Hepatocyte (in vitro differentiated cells): ENCODE results near the gene UBE2D2. TPM values are rescaled to one million over a fixed set of nuclear protein-coding genes. Genes with fewer than 3 reads are reported as not detected.

Experiments used
- DNase-seq: peaks from one replicate; pipeline ENCODE4 v3.0.0-alpha.2; 2016; ENCODE audit warnings: low spot score
- H2AFZ ChIP-seq: fragments of 200-600 bp; sonication (generic); 2 replicates; pipeline ENCODE4 v1.6.0; 2016; ENCODE audit warnings: antibody characterized with exemption, mild to moderate bottlenecking
- H3K27ac ChIP-seq: fragments of 200-600 bp; sonication (generic); 2 replicates; pipeline ENCODE4 v1.5.1; 2016; ENCODE audit warnings: mild to moderate bottlenecking
- H3K27me3 ChIP-seq: fragments of 200-600 bp; sonication (generic); 2 replicates; pipeline ENCODE4 v1.6.1; 2016
- H3K36me3 ChIP-seq: fragments of 200-600 bp; sonication (generic); replicated peaks from 2 replicates; pipeline ENCODE4 v1.5.1; 2016; ENCODE audit warnings: low read depth; ENCODE audit not compliant: insufficient read depth
- H3K4me1 ChIP-seq: fragments of 200-600 bp; sonication (generic); 2 replicates; pipeline ENCODE4 v1.5.1; 2016; ENCODE audit warnings: mild to moderate bottlenecking, moderate library complexity; ENCODE audit not compliant: insufficient read depth
- H3K4me2 ChIP-seq: fragments of 200-600 bp; sonication (generic); 2 replicates; pipeline ENCODE4 v1.6.0; 2016
- H3K4me3 ChIP-seq: fragments of 200-600 bp; sonication (generic); 2 replicates; pipeline ENCODE4 v1.5.1; 2016; ENCODE audit warnings: mild to moderate bottlenecking
- H3K79me2 ChIP-seq: fragments of 200-600 bp; sonication (generic); 2 replicates; pipeline ENCODE4 v1.6.0; 2017; ENCODE audit warnings: mild to moderate bottlenecking
- H3K9me2 ChIP-seq: fragments of 200-600 bp; sonication (generic); replicated peaks from 2 replicates; pipeline ENCODE4 v1.6.0; 2017; ENCODE audit warnings: mild to moderate bottlenecking; ENCODE audit not compliant: insufficient read depth
- H3K9me3 ChIP-seq: fragments of 200-600 bp; sonication (generic); 2 replicates; pipeline ENCODE4 v1.5.1; 2016; ENCODE audit warnings: low read depth, mild to moderate bottlenecking
- H4K20me1 ChIP-seq: fragments of 200-600 bp; sonication (generic); 2 replicates; pipeline ENCODE4 v1.6.0; 2016; ENCODE audit warnings: mild to moderate bottlenecking; ENCODE audit not compliant: insufficient read depth, poor library complexity, severe bottlenecking
- EZH2 ChIP-seq: fragments of 200-600 bp; sonication (generic); IDR thresholded peaks from 2 replicates; pipeline ENCODE4 v1.6.1; 2016; ENCODE audit warnings: antibody characterized with exemption, mild to moderate bottlenecking, borderline replicate concordance
- EZH2phosphoT487 ChIP-seq: fragments of 200-600 bp; sonication (generic); IDR thresholded peaks from one replicate; pipeline ENCODE4 v1.6.1; 2018; ENCODE audit warnings: antibody characterized with exemption, mild to moderate bottlenecking, low read depth, moderate library complexity; ENCODE audit not compliant: unreplicated experiment, severe bottlenecking
- WGBS: methylation state at CpG from one replicate; pipeline ENCODE4 v1.1.6; 2016; ENCODE audit warnings: low lambda C conversion rate; ENCODE audit errors: missing lambda C conversion rate; 5-methylcytosine and 5-hydroxymethylcytosine counted together
- polyA plus RNA-seq: library from polyadenylated mRNA; unstranded; fragments of >200 nt; fragmentation: Nextera tagmentation; extraction: Ambion mirVana; gene quantifications from 2 replicates; pipeline ENCODE4 v1.2.1, GENCODE V29; 2016
- total RNA-seq: library from RNA; depleted of rRNA; stranded (reverse); fragments of >200 nt; gene quantifications from 2 replicates; pipeline ENCODE4 v1.2.3, GENCODE V29; 2014
- TF ChIP-seq, protein P1 (sequence below): fragments of 200-600 bp; sonication (generic); IDR thresholded peaks from 2 replicates; pipeline ENCODE4 v1.5.1; 2016; ENCODE audit warnings: antibody characterized with exemption, mild to moderate bottlenecking; ENCODE audit not compliant: poor library complexity

Gene UBE2D2
- total and polyA plus RNA-seq, 2 experiments from 2014 or later = 85.9 to 182 TPM

DNA sequence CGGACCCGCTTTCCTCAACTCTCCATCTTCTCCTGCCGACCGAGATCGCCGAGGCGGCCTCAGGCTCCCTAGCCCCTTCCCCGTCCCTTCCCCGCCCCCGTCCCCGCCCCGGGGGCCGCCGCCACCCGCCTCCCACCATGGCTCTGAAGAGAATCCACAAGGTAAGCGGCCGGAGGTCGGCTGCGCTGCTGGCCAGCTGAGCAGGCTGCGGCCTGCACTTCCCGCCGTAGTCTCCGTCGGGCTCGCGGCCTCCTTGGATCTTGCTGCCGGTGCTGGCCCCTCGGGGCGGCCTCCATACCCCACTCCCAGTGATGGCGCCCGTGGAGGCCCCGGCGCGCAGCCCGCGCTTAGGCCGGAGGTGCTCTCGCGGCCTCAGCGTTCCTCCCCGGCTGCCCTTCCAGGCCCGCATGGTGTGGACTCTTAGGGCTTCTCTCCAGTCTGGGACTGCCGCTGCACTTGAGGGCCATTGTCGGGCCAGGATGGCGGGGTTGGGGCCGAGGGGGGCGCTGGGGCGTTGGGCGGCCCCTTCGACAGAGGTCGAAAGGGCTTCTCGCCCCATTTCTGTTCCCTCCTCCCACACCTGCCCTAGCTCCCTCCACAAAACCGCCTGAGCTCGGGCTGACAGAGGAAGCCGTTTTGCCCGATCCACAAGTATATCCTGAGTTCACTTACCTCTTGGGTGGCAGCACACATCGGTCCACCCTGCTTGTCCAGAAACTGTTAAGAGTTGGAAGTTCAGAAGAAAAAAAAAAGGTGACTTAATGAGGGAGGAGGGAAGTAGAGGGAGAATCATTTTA, 714 bp downstream of the UBE2D2 start:
- Histone ChIP-seq H3K79me2 (peaks cover 54% of the 10 kb centered on the region), H3K27me3 (no peaks in the 10 kb centered on the region), H3K36me3 (no peaks in the 10 kb centered on the region), H3K9me2 (no peaks in the 10 kb centered on the region), H2AFZ (peak overlapping the region; percentile 58), H3K4me1 (peaks cover 35% of the 10 kb centered on the region), H3K4me2 (peak overlapping the region; percentile 86), H3K4me3 (peak overlapping the region; percentile 93), H3K27ac (peak overlapping the region; percentile 99), H4K20me1 (peaks cover 48% of the 10 kb centered on the region), H3K9me3 (no peaks in the 10 kb centered on the region)
- TF ChIP-seq EZH2phosphoT487 = no peak
- no peak for TF ChIP-seq EZH2
- TF ChIP-seq, protein P1, sequence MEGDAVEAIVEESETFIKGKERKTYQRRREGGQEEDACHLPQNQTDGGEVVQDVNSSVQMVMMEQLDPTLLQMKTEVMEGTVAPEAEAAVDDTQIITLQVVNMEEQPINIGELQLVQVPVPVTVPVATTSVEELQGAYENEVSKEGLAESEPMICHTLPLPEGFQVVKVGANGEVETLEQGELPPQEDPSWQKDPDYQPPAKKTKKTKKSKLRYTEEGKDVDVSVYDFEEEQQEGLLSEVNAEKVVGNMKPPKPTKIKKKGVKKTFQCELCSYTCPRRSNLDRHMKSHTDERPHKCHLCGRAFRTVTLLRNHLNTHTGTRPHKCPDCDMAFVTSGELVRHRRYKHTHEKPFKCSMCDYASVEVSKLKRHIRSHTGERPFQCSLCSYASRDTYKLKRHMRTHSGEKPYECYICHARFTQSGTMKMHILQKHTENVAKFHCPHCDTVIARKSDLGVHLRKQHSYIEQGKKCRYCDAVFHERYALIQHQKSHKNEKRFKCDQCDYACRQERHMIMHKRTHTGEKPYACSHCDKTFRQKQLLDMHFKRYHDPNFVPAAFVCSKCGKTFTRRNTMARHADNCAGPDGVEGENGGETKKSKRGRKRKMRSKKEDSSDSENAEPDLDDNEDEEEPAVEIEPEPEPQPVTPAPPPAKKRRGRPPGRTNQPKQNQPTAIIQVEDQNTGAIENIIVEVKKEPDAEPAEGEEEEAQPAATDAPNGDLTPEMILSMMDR = no peak
- peak; percentile 71 for DNase-seq
- 1% methylated on average over 29 of the region's 57 CpGs for WGBS

DNA sequence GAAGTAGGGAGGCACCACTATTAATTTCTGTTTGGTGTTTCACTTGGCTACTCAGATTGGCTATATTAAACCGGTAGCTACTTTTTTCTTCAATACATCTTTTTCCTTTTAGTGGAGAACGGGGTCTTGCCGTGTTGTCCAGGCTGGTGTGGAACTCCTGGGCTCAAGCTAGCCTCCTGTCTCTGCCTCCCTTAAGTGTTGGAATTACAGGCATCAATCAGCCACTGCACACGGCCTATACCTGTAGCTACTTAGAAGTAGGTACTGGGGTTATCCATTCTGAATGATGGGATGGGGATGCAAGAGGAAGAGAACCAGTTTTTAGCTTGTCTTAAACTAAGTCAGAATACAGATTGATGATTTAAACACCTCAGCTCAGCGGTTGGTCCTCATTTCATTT, 1.7 kb downstream of the UBE2D2 start:
- Histone ChIP-seq H3K4me3 (peak overlapping the region; percentile 93), H3K79me2 (peaks cover 64% of the 10 kb centered on the region), H3K4me2 (peak overlapping the region; percentile 86), H3K4me1 (peaks cover 35% of the 10 kb centered on the region), H3K27ac (peak overlapping the region; percentile 99), H2AFZ (no peak overlapping the region), H3K36me3 (no peaks in the 10 kb centered on the region), H4K20me1 (peaks cover 56% of the 10 kb centered on the region), H3K27me3 (no peaks in the 10 kb centered on the region), H3K9me2 (no peaks in the 10 kb centered on the region), H3K9me3 (no peaks in the 10 kb centered on the region)
- TF ChIP-seq, protein P1 = no peak
- TF ChIP-seq EZH2 (no peak), EZH2phosphoT487 (no peak)
- DNase-seq = no peak
- WGBS = 40% methylated on average over 5 of the region's 5 CpGs

DNA sequence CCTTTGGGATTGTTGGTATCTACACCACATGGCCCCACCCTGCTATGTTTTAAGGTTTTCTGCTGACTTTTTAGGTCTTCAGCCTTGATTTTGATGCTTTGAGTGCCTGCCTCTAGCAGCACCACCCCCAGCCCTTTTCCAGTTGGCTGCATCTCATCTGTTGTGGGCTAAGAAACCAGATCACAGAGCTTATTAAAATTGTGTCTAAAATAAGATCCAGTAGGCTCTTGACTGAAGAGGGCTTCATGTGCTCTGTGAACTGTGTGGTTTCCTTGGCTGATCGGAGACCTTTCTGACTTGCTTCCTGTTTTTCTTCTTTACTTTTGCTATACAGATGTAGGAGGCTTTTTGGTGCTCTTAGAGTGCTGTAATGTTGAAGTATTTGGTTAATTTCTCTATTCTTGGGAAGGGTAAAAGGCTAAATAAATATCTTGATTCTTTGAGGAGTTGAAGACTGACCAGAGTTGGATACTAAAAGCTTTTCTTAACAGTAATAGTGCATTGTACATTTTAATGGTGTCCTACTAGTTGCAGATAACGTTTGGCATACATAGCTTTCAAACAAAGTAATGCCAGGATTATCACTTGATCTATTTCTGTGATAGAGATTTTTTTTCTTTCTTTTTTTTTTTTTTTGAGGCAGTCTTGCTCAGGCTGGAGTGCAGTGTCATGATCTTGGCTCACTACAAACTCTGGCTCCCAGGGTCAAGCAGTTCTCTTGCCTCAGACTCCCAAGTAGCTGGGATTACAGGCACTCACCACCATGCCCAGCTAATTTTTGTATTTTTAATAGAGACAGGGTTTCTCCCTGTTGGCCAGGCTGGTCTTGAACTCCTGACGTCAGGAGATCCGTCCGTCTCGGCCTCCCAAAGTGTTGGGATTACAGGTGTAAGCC, 4.5 kb downstream of the UBE2D2 start:
- Histone ChIP-seq H3K4me2 (peak overlapping the region; percentile 86), H3K9me3 (no peaks in the 10 kb centered on the region), H2AFZ (no peak overlapping the region), H3K79me2 (peaks cover 92% of the 10 kb centered on the region), H3K27me3 (no peaks in the 10 kb centered on the region), H3K36me3 (no peaks in the 10 kb centered on the region), H3K27ac (peak overlapping the region; percentile 11), H3K4me1 (peaks cover 35% of the 10 kb centered on the region), H4K20me1 (peaks cover 85% of the 10 kb centered on the region), H3K9me2 (no peaks in the 10 kb centered on the region), H3K4me3 (no peak overlapping the region)
- TF ChIP-seq, protein P1 = no peak
- TF ChIP-seq EZH2phosphoT487 (no peak), EZH2 (no peak)
- WGBS = 81% methylated on average over 6 of the region's 6 CpGs
- no peak for DNase-seq
